HepG2 (cell line): ENCODE data around the gene UBTD2. TPM values are rescaled to one million over a fixed set of nuclear protein-coding genes. Genes with fewer than 3 reads are reported as not detected.

Experiments
- ATAC-seq: fragments of 200-7000 bp; cut with Tn5 transposase; 3 replicates; pipeline ENCODE4 v1.9.1; 2020; ENCODE audit warnings: mild to moderate bottlenecking, moderate library complexity
- BruUV-seq: library from RNA; stranded (reverse); fragments of 400-500 nt; replicated peaks from 2 replicates; lab custom pipeline; 2021; lab: Mats Ljungman, UMichigan
- CTCF ChIA-PET: fragments of 300-600 bp; formaldehyde crosslinking; extraction: SDS; loops from one replicate; lab custom pipeline; 2021; ENCODE audit warnings: low total read pairs, inconsistent platforms, low intra/inter-chr PET ratio; lab: Yijun Ruan, JAX
- POLR2A ChIA-PET: fragments of 350-600 bp; sonication (Branson Sonifier 250); formaldehyde crosslinking; loops from one replicate; lab custom pipeline; 2020; ENCODE audit warnings: antibody characterized with exemption, inconsistent platforms; lab: Yijun Ruan, JAX
- DNase-seq: peaks from one replicate; pipeline ENCODE4 v3.0.0-alpha.2; 2015; ENCODE audit warnings: low spot score
- FAIRE-seq: peaks from 3 replicates; lab custom pipeline; 2011; peaks lifted over from hg19 to GRCh38; lab: Jason Lieb, UNC
- H2AFZ ChIP-seq: one replicate; pipeline ENCODE4 v1.6.1; 2011; ENCODE audit warnings: low read length, inconsistent platforms
- H3K27ac ChIP-seq: fragments of 300-600 bp; 3 replicates; pipeline ENCODE4 v1.8.0; 2011; ENCODE audit warnings: mixed run types, mild to moderate bottlenecking, mixed read lengths, low read length, inconsistent platforms; ENCODE audit not compliant: insufficient read depth; ENCODE audit errors: extremely low read length
- H3K27me3 ChIP-seq, 2 experiments: fragments of 200-600 bp in 1 of 2; 2 replicates in 1 of 2; 3 replicates in 1 of 2; pipeline versions ENCODE4 v1.6.0 to v1.8.0; 2011; ENCODE audit warnings: low read length in 2 of 2, mild to moderate bottlenecking in 2 of 2, moderate library complexity in 2 of 2, inconsistent platforms in 1 of 2; ENCODE audit not compliant: insufficient read depth in 2 of 2, control insufficient read depth in 1 of 2
- H3K36me3 ChIP-seq, 2 experiments: fragments of 200-600 bp in 1 of 2; replicated peaks in 1 of 2; 2 replicates in 1 of 2; 3 replicates in 1 of 2; pipeline versions ENCODE4 v1.5.1 to v1.8.0; 2011; ENCODE audit warnings: low read length in 2 of 2, inconsistent platforms in 1 of 2; ENCODE audit not compliant: insufficient read depth in 2 of 2, control insufficient read depth in 1 of 2
- H3K4me1 ChIP-seq: 2 replicates; pipeline ENCODE4 v1.5.1; 2012; ENCODE audit warnings: low read length, inconsistent platforms; ENCODE audit not compliant: insufficient read depth
- H3K4me2 ChIP-seq: 2 replicates; pipeline ENCODE4 v1.6.0; 2011; ENCODE audit warnings: low read depth, low read length, inconsistent platforms
- H3K4me3 ChIP-seq, 3 experiments: fragments of 200-600 bp in 1 of 3; sonication (generic), shearing (Covaris generic) in 1 of 3; replicated peaks in 1 of 3; 2 replicates each; pipeline ENCODE4 v1.5.1; 2011 to 2016; ENCODE audit warnings: low read length in 3 of 3, inconsistent platforms in 2 of 3, low read depth in 2 of 3, mild to moderate bottlenecking in 2 of 3, control low read depth in 1 of 3, mixed read lengths in 1 of 3; ENCODE audit not compliant: insufficient read depth in 1 of 3
- H3K79me2 ChIP-seq: one replicate; pipeline ENCODE4 v1.6.1; 2011; ENCODE audit warnings: low read length, inconsistent platforms; ENCODE audit not compliant: insufficient read depth
- H3K9ac ChIP-seq: 2 replicates; pipeline ENCODE4 v1.6.0; 2011; ENCODE audit warnings: mild to moderate bottlenecking, low read depth, low read length, inconsistent platforms; ENCODE audit not compliant: insufficient read depth
- H3K9me3 ChIP-seq: 2 replicates; pipeline ENCODE4 v1.5.1; 2012; ENCODE audit warnings: mild to moderate bottlenecking, low read length
- H4K20me1 ChIP-seq: 2 replicates; pipeline ENCODE4 v1.6.0; 2011; ENCODE audit warnings: inconsistent platforms, mild to moderate bottlenecking, low read length, moderate library complexity; ENCODE audit not compliant: insufficient read depth
- BATF2 ChIP-seq: sonication (generic); formaldehyde crosslinking; IDR thresholded peaks from 2 replicates; pipeline ENCODE4 v1.8.0; 2022; ENCODE audit warnings: mild to moderate bottlenecking, missing genetic modification reagents, moderate library complexity
- E2F2 ChIP-seq: sonication (generic); formaldehyde crosslinking; IDR thresholded peaks from 2 replicates; pipeline ENCODE4 v1.4.0; 2020; ENCODE audit warnings: missing genetic modification reagents, borderline replicate concordance
- ELF1 ChIP-seq: sonication (generic); formaldehyde crosslinking; IDR thresholded peaks from 2 replicates; pipeline ENCODE4 v1.4.0; 2020; ENCODE audit warnings: missing genetic modification reagents
- FLYWCH1 ChIP-seq: sonication (generic); formaldehyde crosslinking; IDR thresholded peaks from 2 replicates; pipeline ENCODE4 v1.8.1; 2023; ENCODE audit warnings: mild to moderate bottlenecking, missing genetic modification reagents
- GABPA ChIP-seq, 2 experiments: IDR thresholded peaks; 2 replicates each; pipeline ENCODE4 v1.6.1; 2011 to 2016; ENCODE audit warnings: low read depth in 2 of 2, low read length in 1 of 2, missing biosample characterization in 1 of 2, missing genetic modification characterization in 1 of 2
- GPN1 ChIP-seq: sonication (generic); formaldehyde crosslinking; IDR thresholded peaks from 2 replicates; pipeline ENCODE4 v1.5.1; 2020; ENCODE audit warnings: missing genetic modification reagents, borderline replicate concordance
- JUN ChIP-seq: sonication (generic); formaldehyde crosslinking; IDR thresholded peaks from 2 replicates; pipeline ENCODE4 v1.4.0; 2020; ENCODE audit warnings: mild to moderate bottlenecking, missing genetic modification reagents
- MXD1 ChIP-seq: sonication (generic); formaldehyde crosslinking; IDR thresholded peaks from 2 replicates; pipeline ENCODE4 v1.4.0; 2020; ENCODE audit warnings: mild to moderate bottlenecking, missing genetic modification reagents
- NRL ChIP-seq: sonication (generic); formaldehyde crosslinking; IDR thresholded peaks from 2 replicates; pipeline ENCODE4 v1.5.0; 2020; ENCODE audit warnings: missing genetic modification reagents, mild to moderate bottlenecking, moderate library complexity, borderline replicate concordance
- PAWR ChIP-seq: sonication (generic); formaldehyde crosslinking; IDR thresholded peaks from 2 replicates; pipeline ENCODE4 v1.4.0; 2020; ENCODE audit warnings: missing genetic modification reagents, mild to moderate bottlenecking, borderline replicate concordance
- SMAD3 ChIP-seq: sonication (generic); formaldehyde crosslinking; IDR thresholded peaks from 2 replicates; pipeline ENCODE4 v1.4.0; 2020; ENCODE audit warnings: missing genetic modification reagents
- TGIF2 ChIP-seq: IDR thresholded peaks from 2 replicates; pipeline ENCODE4 v1.6.1; 2016; ENCODE audit warnings: control low read depth, missing compliant biosample characterization
- ZFP82 ChIP-seq: sonication (generic); formaldehyde crosslinking; IDR thresholded peaks from 2 replicates; pipeline ENCODE4 v1.5.1; 2020; ENCODE audit warnings: mild to moderate bottlenecking, missing genetic modification reagents, borderline replicate concordance
- ZMYM2 ChIP-seq: sonication (generic); formaldehyde crosslinking; IDR thresholded peaks from 2 replicates; pipeline ENCODE4 v1.8.0; 2022; ENCODE audit warnings: mild to moderate bottlenecking, missing genetic modification reagents
- ZNF280B ChIP-seq: sonication (generic); formaldehyde crosslinking; IDR thresholded peaks from 2 replicates; pipeline ENCODE4 v1.5.0; 2020; ENCODE audit warnings: missing genetic modification reagents, mild to moderate bottlenecking, borderline replicate concordance
- ZNF317 ChIP-seq: sonication (generic); formaldehyde crosslinking; IDR thresholded peaks from 2 replicates; pipeline ENCODE4 v1.5.0; 2020; ENCODE audit warnings: mild to moderate bottlenecking, missing genetic modification reagents
- ZNF572 ChIP-seq: sonication (generic); formaldehyde crosslinking; IDR thresholded peaks from 2 replicates; pipeline ENCODE4 v1.5.1; 2020; ENCODE audit warnings: mild to moderate bottlenecking, missing genetic modification reagents
- ZNF777 ChIP-seq: sonication (generic); formaldehyde crosslinking; IDR thresholded peaks from 2 replicates; pipeline ENCODE4 v1.4.0; 2020; ENCODE audit warnings: missing genetic modification reagents
- WGBS: methylation state at CpG from one replicate; pipeline ENCODE4 v1.1.6; 2017; ENCODE audit warnings: low lambda C conversion rate; 5-methylcytosine and 5-hydroxymethylcytosine counted together
- in situ Hi-C: cut with HindIII; loops from 2 replicates; pipeline ENCODE4 v1.10.0; 2017; ENCODE audit warnings: low pct_unique_long_range_greater_than_20kb; ENCODE audit not compliant: extremely low pct_ligation_motif_present
- intact Hi-C: fragments of 100-400 bp; cut with micrococcal nuclease; formaldehyde crosslinking; loops from one replicate; pipeline ENCODE4 v1.10.0; 2022; ENCODE audit not compliant: unreplicated experiment
- polyA plus RNA-seq, 8 experiments: library from polyadenylated mRNA; depleted of rRNA in 3 of 8; stranded (reverse) in 7 of 8; unstranded in 1 of 8; fragments of >200 nt; fragmentation: Illumina TruSeq in 4 of 8; extraction: Trizol in 4 of 8; gene quantifications; 2 replicates each; pipeline versions ENCODE4 v1.2.1 to v1.2.3, GENCODE V29; 2011 to 2016; ENCODE audit warnings: low read depth in 4 of 8, missing spikeins in 1 of 8, mixed read lengths in 1 of 8; ENCODE audit not compliant: insufficient read depth in 1 of 8
- total RNA-seq, 5 experiments: library from RNA; depleted of rRNA; stranded (reverse); fragments of >200 nt; fragmentation: Illumina TruSeq; extraction: Trizol; gene quantifications; 2 replicates each; pipeline ENCODE4 v1.2.3, GENCODE V29; 2016; ENCODE audit warnings: low read depth in 1 of 5

Gene UBTD2
- total and polyA plus RNA-seq, 2 of the 13 experiments (the other 11 are each of a cell fraction or from before 2014, with no cell fraction given): 15.2 to 24.1 TPM

- H3K4me2 ChIP-seq: peak overlapping the region; percentile 93
- peak overlapping the region; percentile 58 for H3K27ac ChIP-seq
- peaks cover 29% of the 10 kb centered on the region for H3K4me1 ChIP-seq
- H3K36me3 ChIP-seq: 0 out of 5 replicates have a peak, but pooled peaks cover 0 to 1% of the 10 kb centered on the region in 2 experiments
- BruUV-seq: TSS peak; percentile 67
- 9% methylated on average over 11 of the region's 66 CpGs for WGBS
- H3K27me3 ChIP-seq: no peaks in the 10 kb centered on the region
- H3K9ac ChIP-seq: peak overlapping the region; percentile 70
- in situ Hi-C loops: loop anchor here (5.0 kb wide), 1 partner anchor 75 kb away; no protein-coding TSS in a partner anchor
- no peaks in the 10 kb centered on the region for H4K20me1 ChIP-seq
- H3K9me3 ChIP-seq: no peaks in the 10 kb centered on the region
- peak overlapping the region; percentile 2 for H2AFZ ChIP-seq
- CTCF ChIA-PET: interaction anchor here (1.5 to 3.0 kb wide), 2 partner anchors 81 to 106 kb away, joined by 6 to 40 read pairs; no protein-coding TSS in a partner anchor
- peak; percentile 32 for ATAC-seq
- intact Hi-C loops: loop anchor here (1.0 to 2.0 kb wide), 4 partner anchors 23 to 106 kb away; no protein-coding TSS in a partner anchor
- POLR2A ChIA-PET: interaction anchor here (0.9 to 5.0 kb wide), 9 partner anchors 13 to 181 kb away, joined by 3 to 48 read pairs (median 4); partner anchors contain the start of gene FBXW11
- no peak for FAIRE-seq
- peaks cover 6% of the 10 kb centered on the region for H3K79me2 ChIP-seq
- peak overlapping the region; percentile 91 to 95 (median 93) for H3K4me3 ChIP-seq
- peak; percentile 44 for DNase-seq
- TF ChIP-seq ZNF777 (CRISPR knock-in tag): peak; percentile 87
- no peak for TF ChIP-seq GPN1
- 0 out of 2 replicates have a peak, but pooled peaks have one; percentile 15 for TF ChIP-seq NRL (CRISPR knock-in tag)
- TF ChIP-seq TGIF2: peak; percentile 67
- 0 out of 2 replicates have a peak, but pooled peaks have one; percentile 56 for TF ChIP-seq ELF1
- no peak; the same call in 1 of the 2 replicates for TF ChIP-seq FLYWCH1
- peak; percentile 21; the same call in 1 of the 2 replicates for TF ChIP-seq E2F2 (CRISPR knock-in tag)
- TF ChIP-seq ZFP82: peak; percentile 0; the same call in 1 of the 2 replicates
- 0 out of 2 replicates have a peak, but pooled peaks have one; percentile 48 for TF ChIP-seq ZNF572 (CRISPR knock-in tag)
- TF ChIP-seq MXD1 (CRISPR knock-in tag): peak; percentile 50; the same call in 1 of the 2 replicates
- 0 out of 2 replicates have a peak, but pooled peaks have one; percentile 48 for TF ChIP-seq ZNF317 (CRISPR knock-in tag)
- 0 out of 2 replicates have a peak, but pooled peaks have one; percentile 67 for TF ChIP-seq PAWR (CRISPR knock-in tag)
- peak; percentile 55; the same call in 1 of the 2 replicates for TF ChIP-seq GABPA (IDR thresholded peaks at IDR 0.05; ENCODE audit: low read depth, low read length)
- TF ChIP-seq GABPA (CRISPR knock-in tag; IDR thresholded peaks at IDR 0.05; ENCODE audit: low read depth): peak; percentile 62; the same call in 1 of the 2 replicates
- 0 out of 2 replicates have a peak, but pooled peaks have one; percentile 60 for TF ChIP-seq ZNF280B (CRISPR knock-in tag)
- TF ChIP-seq JUN: 0 out of 2 replicates have a peak, but pooled peaks have one; percentile 13
- no peak for TF ChIP-seq BATF2 (CRISPR knock-in tag)
- 0 out of 2 replicates have a peak, but pooled peaks have one; percentile 63 for TF ChIP-seq ZMYM2 (CRISPR knock-in tag)
- no peak for TF ChIP-seq SMAD3 (CRISPR knock-in tag)
Observed at GRCh38 chr5:172187118-172188032, 96.2 kb downstream of the UBTD2 start.
